Measurements from ENCODE around the gene NVL.

GRCh38 chr1:224183591-224184312, 146.2 kb downstream of the NVL start:
- TF ChIP-seq CTCF (IDR thresholded peaks at IDR 0.05) (no peak), ZNF416 (CRISPR knock-in tag; IDR thresholded peaks at IDR 0.05) (no peak), ZSCAN18 (CRISPR knock-in tag; IDR thresholded peaks at IDR 0.05) (no peak), MYBL2 (CRISPR knock-in tag; IDR thresholded peaks at IDR 0.05) (no peak), ETV6 (CRISPR knock-in tag; IDR thresholded peaks at IDR 0.05) (no peak), RELA (CRISPR knock-in tag; IDR thresholded peaks at IDR 0.05; ENCODE audit: borderline replicate concordance) (no peak), ZNF138 (CRISPR knock-in tag; conservative IDR thresholded peaks at IDR 0.05) (no peak), SP1 (CRISPR knock-in tag; conservative IDR thresholded peaks at IDR 0.05) (no peak), USF2 (CRISPR knock-in tag; IDR thresholded peaks at IDR 0.05) (no peak), ESRRA (CRISPR knock-in tag; IDR thresholded peaks at IDR 0.05; ENCODE audit: borderline replicate concordance) (no peak)

Data from WTC11 (cell line).